A549 (cell line): Measurements from ENCODE around the gene RAP1GAP2. TPM values are rescaled to one million over a fixed set of nuclear protein-coding genes. Genes with fewer than 3 reads are reported as not detected.

ENCODE experiments used
- ATAC-seq, 2 experiments: fragments of 200-7000 bp in 1 of 2; fragments of >200 bp in 1 of 2; cut with Nextera tagmentation in 1 of 2; cut with Tn5 transposase in 1 of 2; 3 replicates each; pipeline versions ENCODE4 v1.8.0 to v1.9.1; 2018 to 2020; ENCODE audit warnings: mild to moderate bottlenecking in 1 of 2, moderate library complexity in 1 of 2
- CTCF ChIA-PET: fragments of 300-600 bp; sonication (Branson Sonifier 250); formaldehyde crosslinking; extraction: SDS; loops from one replicate; lab custom pipeline; 2021; ENCODE audit warnings: antibody characterized with exemption, inconsistent platforms; lab: Yijun Ruan, JAX
- POLR2A ChIA-PET: fragments of 350-600 bp; formaldehyde crosslinking; extraction: SDS; loops from one replicate; lab custom pipeline; 2021; ENCODE audit warnings: antibody characterized with exemption, inconsistent platforms; lab: Yijun Ruan, JAX
- DNase-seq, 2 experiments: peaks; one replicate each; pipeline versions ENCODE4 v3.0.0 to v3.0.0-alpha.2; 2011 to 2016; ENCODE audit warnings: low read depth in 1 of 2, low spot score in 1 of 2
- FAIRE-seq: peaks from 2 replicates; lab custom pipeline; 2011; peaks lifted over from hg19 to GRCh38; lab: Jason Lieb, UNC
- H3K27ac ChIP-seq, 2 experiments: fragments of >200 bp; sonication (Bioruptor Twin); formaldehyde crosslinking; 3 replicates each; pipeline ENCODE4 v1.5.1; 2016 to 2017
- H3K4me1 ChIP-seq: fragments of >200 bp; sonication (Bioruptor Twin); formaldehyde crosslinking; 3 replicates; pipeline ENCODE4 v1.6.1; 2016
- H3K4me2 ChIP-seq: fragments of >200 bp; sonication (Bioruptor Twin); formaldehyde crosslinking; 3 replicates; pipeline ENCODE4 v1.6.1; 2016
- H3K4me3 ChIP-seq: fragments of >200 bp; sonication (Bioruptor Twin); formaldehyde crosslinking; 3 replicates; pipeline ENCODE4 v1.5.1; 2016
- H3K9me3 ChIP-seq: fragments of >200 bp; sonication (Bioruptor Twin); formaldehyde crosslinking; 3 replicates; pipeline ENCODE4 v1.6.1; 2016
- BHLHE40 ChIP-seq: IDR thresholded peaks from 2 replicates; pipeline ENCODE4 v1.6.1; 2012; ENCODE audit warnings: low read depth, low read length, inconsistent platforms
- CHD4 ChIP-seq: fragments of 200-600 bp; sonication (generic); IDR thresholded peaks from 2 replicates; pipeline ENCODE4 v1.6.1; 2016; ENCODE audit warnings: antibody characterized with exemption, mild to moderate bottlenecking, borderline replicate concordance
- CTCF ChIP-seq: fragments of >200 bp; sonication (Bioruptor Twin); formaldehyde crosslinking; IDR thresholded peaks from 3 replicates; pipeline ENCODE4 v1.5.1; 2016
- E2F6 ChIP-seq: IDR thresholded peaks from 2 replicates; pipeline ENCODE4 v1.6.1; 2012; ENCODE audit warnings: low read depth, borderline replicate concordance
- EHF ChIP-seq: fragments of 250-450 bp; sonication (Bioruptor Pico); IDR thresholded peaks from 2 replicates; pipeline ENCODE4 v1.5.0; 2020; ENCODE audit warnings: mild to moderate bottlenecking
- ELK1 ChIP-seq: fragments of 150-350 bp; IDR thresholded peaks from 2 replicates; pipeline ENCODE4 v1.6.1; 2014; ENCODE audit warnings: low read depth, mild to moderate bottlenecking, low read length
- EP300 ChIP-seq, 2 experiments: fragments of >200 bp; sonication (Bioruptor Twin); formaldehyde crosslinking; IDR thresholded peaks; 2 replicates in 1 of 2; 3 replicates in 1 of 2; pipeline ENCODE4 v1.6.1; 2016 to 2017
- FOSB ChIP-seq: fragments of 250-450 bp; sonication (Bioruptor Pico); IDR thresholded peaks from 2 replicates; pipeline ENCODE4 v1.5.0; 2020; ENCODE audit warnings: mild to moderate bottlenecking, moderate library complexity
- FOXS1 ChIP-seq: fragments of 250-450 bp; sonication (Bioruptor Pico); IDR thresholded peaks from 2 replicates; pipeline ENCODE4 v1.5.0; 2020; ENCODE audit warnings: mild to moderate bottlenecking, moderate library complexity
- GATA3 ChIP-seq: IDR thresholded peaks from 2 replicates; pipeline ENCODE4 v1.6.1; 2012; ENCODE audit warnings: borderline replicate concordance
- HEYL ChIP-seq: fragments of 250-450 bp; sonication (Bioruptor Pico); IDR thresholded peaks from 2 replicates; pipeline ENCODE4 v1.8.0; 2021; ENCODE audit warnings: mild to moderate bottlenecking, moderate library complexity
- HOXB5 ChIP-seq: fragments of 250-450 bp; sonication (Bioruptor Pico); IDR thresholded peaks from 2 replicates; pipeline ENCODE4 v1.5.0; 2020; ENCODE audit warnings: mild to moderate bottlenecking, moderate library complexity
- JUN ChIP-seq, 2 experiments: fragments of >200 bp; sonication (Bioruptor Twin); formaldehyde crosslinking; IDR thresholded peaks; 2 replicates in 1 of 2; 3 replicates in 1 of 2; pipeline ENCODE4 v1.6.1; 2016 to 2017
- MAFK ChIP-seq: fragments of 450-650 bp; IDR thresholded peaks from 2 replicates; pipeline ENCODE4 v1.6.1; 2014; ENCODE audit not compliant: partially characterized antibody
- MAX ChIP-seq: IDR thresholded peaks from 2 replicates; pipeline ENCODE4 v1.6.1; 2012
- MAZ ChIP-seq: fragments of 150-350 bp; IDR thresholded peaks from 2 replicates; pipeline ENCODE4 v1.6.1; 2014; ENCODE audit warnings: antibody characterized with exemption, low read depth, low read length, borderline replicate concordance
- PHF8 ChIP-seq: fragments of 200-600 bp; sonication (generic); IDR thresholded peaks from 2 replicates; pipeline ENCODE4 v1.6.1; 2016; ENCODE audit warnings: low read depth, mild to moderate bottlenecking, antibody characterized with exemption, moderate library complexity, borderline replicate concordance
- RAD21 ChIP-seq, 2 experiments: fragments of >200 bp in 1 of 2; sonication (Bioruptor Twin) in 1 of 2; formaldehyde crosslinking in 1 of 2; IDR thresholded peaks in 1 of 2; conservative IDR thresholded peaks in 1 of 2; 2 replicates in 1 of 2; 3 replicates in 1 of 2; pipeline ENCODE4 v1.6.1; 2012 to 2018; ENCODE audit warnings: inconsistent platforms in 1 of 2
- RCOR1 ChIP-seq: fragments of 150-350 bp; IDR thresholded peaks from 2 replicates; pipeline ENCODE4 v1.6.1; 2014; ENCODE audit warnings: antibody characterized with exemption, low read length, low read depth
- REST ChIP-seq: fragments of 200-600 bp; sonication (generic); IDR thresholded peaks from 2 replicates; pipeline ENCODE4 v1.6.1; 2016; ENCODE audit warnings: antibody characterized with exemption, mild to moderate bottlenecking, moderate library complexity
- SREBF2 ChIP-seq: fragments of 450-650 bp; IDR thresholded peaks from 2 replicates; pipeline ENCODE4 v1.6.1; 2014; ENCODE audit warnings: mild to moderate bottlenecking, moderate library complexity
- TFCP2L1 ChIP-seq: fragments of 250-450 bp; sonication (Bioruptor Pico); IDR thresholded peaks from 2 replicates; pipeline ENCODE4 v1.5.0; 2021; ENCODE audit warnings: mild to moderate bottlenecking
- ZNF302 ChIP-seq: fragments of 250-450 bp; sonication (Bioruptor Pico); IDR thresholded peaks from 2 replicates; pipeline ENCODE4 v1.9.0; 2021; ENCODE audit warnings: inconsistent platforms, mild to moderate bottlenecking, moderate library complexity
- ZSCAN20 ChIP-seq: fragments of 250-450 bp; sonication (Bioruptor Pico); IDR thresholded peaks from 2 replicates; pipeline ENCODE4 v1.8.0; 2022; ENCODE audit warnings: mild to moderate bottlenecking, moderate library complexity
- WGBS: methylation state at CpG from one replicate; pipeline ENCODE4 v1.1.6; 2017; ENCODE audit errors: missing lambda C conversion rate; 5-methylcytosine and 5-hydroxymethylcytosine counted together
- polyA plus RNA-seq, 4 experiments: library from polyadenylated mRNA; depleted of rRNA in 3 of 4; stranded (reverse); fragments of >200 nt; fragmentation: RNase III in 1 of 4; extraction: RNeasy Plus Mini Kit Qiagen cat#74134 plus additional on column Dnase treatment in 1 of 4; gene quantifications; 2 replicates in 3 of 4; 3 replicates in 1 of 4; pipeline ENCODE4 v1.2.3, GENCODE V29; 2011 to 2017

The RAP1GAP2 gene
- polyA plus RNA-seq, 2 of the 4 experiments (the other 2 are of a cell fraction): 8.3 to 20.8 TPM

GRCh38 chr17:3035968-3036280 is 239.7 kb downstream of the RAP1GAP2 start (continued):
- TF ChIP-seq TFCP2L1 (CRISPR knock-in tag) (no peak), ELK1 (no peak), EHF (CRISPR knock-in tag) (no peak), E2F6 (no peak), RCOR1 (no peak), MAFK (no peak), FOSB (CRISPR knock-in tag) (no peak)

GRCh38 chr17:3036800-3037199 is 240.6 kb downstream of the RAP1GAP2 start:
- CTCF ChIA-PET: interaction anchor here (1.1 to 4.1 kb wide), 6 partner anchors 12 to 611 kb away, joined by 3 to 18 read pairs (median 3); no protein-coding TSS in a partner anchor
- POLR2A ChIA-PET: no interaction called here
- H3K9me3 ChIP-seq: no peaks in the 10 kb centered on the region
- 82% methylated on average over 6 of the region's 6 CpGs for WGBS
- TF ChIP-seq FOXS1 (CRISPR knock-in tag): no peak
- no peak for TF ChIP-seq PHF8
- no peak for TF ChIP-seq GATA3
- no peak for TF ChIP-seq HOXB5
- TF ChIP-seq MAZ: no peak
- TF ChIP-seq HEYL (CRISPR knock-in tag): no peak
- no peak for TF ChIP-seq REST
- no peak for TF ChIP-seq TFCP2L1 (CRISPR knock-in tag)
- TF ChIP-seq CHD4: no peak
- no peak for TF ChIP-seq CTCF
- TF ChIP-seq, all 56 proteins: peak for 0
- Histone ChIP-seq H3K27ac (no peak overlapping the region), H3K4me3 (no peak overlapping the region), H3K4me1 (no peaks in the 10 kb centered on the region), H3K4me2 (no peak overlapping the region)
- DNase-seq (no peak), FAIRE-seq (no peak), ATAC-seq (no peak)

- Histone ChIP-seq H3K4me1 (no peaks in the 10 kb centered on the region), H3K4me3 (no peak overlapping the region), H3K27ac (no peak overlapping the region), H3K9me3 (no peaks in the 10 kb centered on the region), H3K4me2 (no peak overlapping the region)
- DNase-seq: no peak
- 86% methylated on average over 7 of the region's 9 CpGs for WGBS
- CTCF ChIA-PET: interaction anchor here (1.1 to 4.1 kb wide), 5 partner anchors 11 to 610 kb away, joined by 3 to 18 read pairs (median 5); no protein-coding TSS in a partner anchor
- POLR2A ChIA-PET: no interaction called here
- ATAC-seq: no peak
- no peak for TF ChIP-seq SREBF2
- no peak for TF ChIP-seq EP300 (IDR thresholded peaks at IDR 0.05)
- TF ChIP-seq ZSCAN20 (CRISPR knock-in tag): no peak
- TF ChIP-seq TFCP2L1 (CRISPR knock-in tag): no peak
- TF ChIP-seq JUN (IDR thresholded peaks at IDR 0.05): no peak
- TF ChIP-seq FOSB (CRISPR knock-in tag): no peak
- TF ChIP-seq BHLHE40: no peak
- no peak for TF ChIP-seq MAX
- no peak for TF ChIP-seq ZNF302 (CRISPR knock-in tag)
- no peak for TF ChIP-seq RAD21 (conservative IDR thresholded peaks at IDR 0.05 in 1 of 2, IDR thresholded peaks at IDR 0.05 in 1 of 2)
- no peak for TF ChIP-seq PHF8
- TF ChIP-seq GATA3: no peak
- peak; percentile 59 for FAIRE-seq
These were observed 241.0 kb downstream of the RAP1GAP2 start for GRCh38 chr17:3037259-3037658.
